ENCODE data around the gene ATP13A3. TPM values are rescaled to one million over a fixed set of nuclear protein-coding genes. Genes with fewer than 3 reads are reported as not detected.

The ATP13A3 gene
- total RNA-seq, 1 donor from 2014 or later: 36.9 TPM

- no peak for ATAC-seq
Measured at GRCh38 chr3:194475138-194475932, 11.5 kb downstream of the ATP13A3 start.

- ATAC-seq: no peak
Measured at GRCh38 chr3:194474675-194475074, 12.1 kb downstream of the ATP13A3 start.

DNA sequence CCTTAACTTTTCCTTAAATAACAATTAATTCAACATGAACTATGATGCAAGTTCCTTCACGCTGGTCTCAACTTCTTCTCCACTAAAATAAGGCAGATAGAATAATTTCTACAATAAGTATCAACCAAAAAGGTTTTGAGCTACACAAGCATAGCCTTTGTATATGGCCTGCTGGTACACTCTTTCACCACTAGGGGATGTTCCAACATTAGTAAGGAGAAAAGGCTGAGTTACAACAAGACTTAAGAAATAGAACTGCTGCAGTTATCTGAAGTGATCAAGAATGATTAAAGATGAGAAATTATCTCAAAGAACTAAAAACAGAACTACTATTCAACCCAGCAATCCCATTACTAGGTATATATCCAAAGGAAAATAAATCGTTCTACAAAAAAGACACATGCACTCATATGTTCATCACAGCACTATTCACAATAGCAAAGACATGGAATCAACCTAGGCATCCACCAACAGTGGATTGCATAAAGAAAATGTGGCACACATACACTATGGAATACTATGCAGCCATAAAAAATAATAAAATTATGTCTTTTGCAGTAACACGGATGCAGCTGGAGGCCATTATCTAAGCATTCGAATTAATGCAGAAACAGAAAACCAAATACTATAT is 14.4 kb downstream of the ATP13A3 start:
- ATAC-seq: peak; percentile 82

DNA sequence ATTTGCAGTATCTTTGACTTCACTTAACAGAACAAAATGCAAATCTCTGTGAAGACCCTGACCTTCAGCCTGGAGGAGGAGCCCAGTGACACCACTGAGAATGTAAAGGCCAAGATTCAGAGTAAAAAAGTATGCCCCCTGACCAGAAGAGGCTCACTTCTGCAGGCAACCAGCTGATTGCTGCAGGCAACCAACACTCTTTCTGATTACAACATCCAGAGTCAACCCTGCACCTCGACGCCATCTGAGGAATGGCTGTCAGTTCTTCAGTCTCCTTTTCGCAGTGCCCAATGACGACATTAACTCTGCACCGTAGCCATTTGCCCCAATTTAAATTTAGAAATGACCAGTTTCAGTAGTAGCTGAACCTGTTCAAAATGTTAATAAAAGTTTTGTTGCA is 14.9 kb downstream of the ATP13A3 start:
- no peak for ATAC-seq

- ATAC-seq: no peak
Measured at GRCh38 chr3:194470615-194471014, 16.2 kb downstream of the ATP13A3 start.

DNA sequence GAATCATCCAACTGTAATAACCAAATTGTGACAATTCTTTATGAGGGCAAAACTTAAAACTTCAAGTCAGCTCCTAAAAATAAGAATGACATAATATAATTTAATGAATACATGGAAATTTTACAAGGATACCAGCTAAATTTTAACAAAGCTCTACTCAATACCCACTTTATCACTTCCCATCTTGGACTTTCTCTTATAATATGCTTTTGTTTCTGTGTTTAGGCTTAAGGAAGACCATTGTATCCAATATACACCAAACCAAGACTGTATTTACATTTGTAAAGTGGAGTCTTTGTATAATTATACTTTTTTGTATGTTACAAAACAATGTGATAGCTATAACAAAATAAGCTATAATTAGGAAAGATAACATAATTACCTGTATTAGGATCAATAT is 16.8 kb downstream of the ATP13A3 start:
- ATAC-seq: no peak

- ATAC-seq: no peak
Measured at GRCh38 chr3:194468086-194468485, 18.7 kb downstream of the ATP13A3 start.

GRCh38 chr3:194466761-194467356 is 19.9 kb downstream of the ATP13A3 start:
- no peak for ATAC-seq

- no peak for ATAC-seq
Measured at GRCh38 chr3:194465920-194466570, 20.8 kb downstream of the ATP13A3 start.

DNA sequence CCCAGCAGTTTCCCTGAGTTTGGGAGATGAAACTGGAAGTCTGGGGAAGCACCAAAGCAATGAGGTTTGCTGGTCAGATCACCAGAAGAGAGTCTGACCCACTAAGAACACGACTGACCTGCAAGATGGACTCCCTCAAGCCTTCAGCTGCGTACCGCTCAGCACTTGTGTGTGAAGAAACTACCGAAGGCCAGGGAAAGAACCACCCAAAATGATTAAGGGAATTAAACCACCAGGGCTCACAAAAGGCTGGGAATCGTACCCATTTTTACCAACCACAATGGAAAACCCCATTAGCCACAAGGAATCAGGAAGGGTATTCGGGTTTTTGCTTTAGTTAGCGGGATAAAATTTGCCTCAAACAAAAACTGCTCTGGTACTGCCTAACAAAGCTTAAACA is 21.6 kb downstream of the ATP13A3 start:
- ATAC-seq: no peak

- ATAC-seq: no peak
Measured at GRCh38 chr3:194464692-194465091, 22.1 kb downstream of the ATP13A3 start.

DNA sequence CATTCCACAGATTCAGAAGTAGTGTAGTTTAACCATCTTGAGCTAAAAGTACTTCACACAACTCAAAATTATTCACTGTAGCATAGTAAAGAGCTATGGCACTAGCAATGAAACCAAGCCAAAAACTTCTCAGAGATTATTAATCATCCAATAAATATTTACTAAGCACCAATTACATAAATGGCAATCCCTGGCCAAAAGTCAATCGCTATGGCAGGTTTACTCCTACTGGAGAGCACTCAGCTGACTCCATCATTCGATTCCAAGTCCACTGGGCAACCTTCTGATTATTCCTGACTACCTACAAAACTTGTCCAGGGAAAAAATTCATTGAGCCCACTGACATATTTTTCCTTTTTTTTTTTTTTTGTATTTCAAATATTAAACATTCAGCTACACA is 23.9 kb downstream of the ATP13A3 start:
- ATAC-seq: no peak

GRCh38 chr3:194460566-194460965 is 26.2 kb downstream of the ATP13A3 start:
- ATAC-seq: no peak

GRCh38 chr3:194458131-194458530 is 28.7 kb downstream of the ATP13A3 start:
- ATAC-seq: no peak

GRCh38 chr3:194455481-194455880 is 31.3 kb downstream of the ATP13A3 start:
- ATAC-seq: no peak

DNA sequence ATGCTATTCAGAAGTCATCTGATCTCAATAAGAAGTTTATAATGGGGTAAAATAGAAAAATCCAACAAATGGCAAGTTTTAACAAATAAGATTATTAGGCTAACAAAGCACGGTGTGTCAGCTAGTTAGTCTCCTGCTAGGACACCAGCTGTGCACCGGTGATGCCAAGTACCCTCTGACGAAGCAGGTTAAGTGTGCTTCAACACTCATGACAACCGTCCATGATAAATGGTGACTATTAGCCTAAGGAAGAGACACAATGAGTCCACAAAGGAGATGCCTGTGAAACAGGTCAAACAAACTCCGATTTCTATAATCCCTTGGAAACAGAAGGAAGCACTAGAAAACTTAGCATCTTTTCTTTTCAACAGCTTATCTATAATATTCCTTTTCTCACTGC is 36.5 kb downstream of the ATP13A3 start:
- no peak for ATAC-seq

GRCh38 chr3:194449913-194450312 is 36.9 kb downstream of the ATP13A3 start:
- no peak for ATAC-seq

GRCh38 chr3:194447657-194448056 is 39.1 kb downstream of the ATP13A3 start:
- ATAC-seq: no peak

DNA sequence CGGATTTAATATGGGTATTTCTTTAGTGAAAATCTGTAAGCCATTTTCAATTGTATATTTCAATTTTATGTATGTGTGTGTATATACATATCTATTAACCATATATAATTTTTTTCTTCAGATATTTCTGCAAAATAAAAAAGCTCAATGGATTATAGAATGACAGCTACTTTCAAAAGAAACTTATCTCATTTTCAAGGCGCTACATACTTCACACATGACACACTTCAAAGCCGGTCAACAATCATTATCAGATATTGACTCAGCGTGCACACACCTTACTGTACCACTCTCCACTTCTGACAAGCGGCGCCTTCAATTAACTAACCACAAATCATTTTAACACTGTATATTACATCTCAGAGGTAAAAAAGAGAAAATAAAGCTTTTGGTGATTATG is 39.6 kb downstream of the ATP13A3 start:
- no peak for ATAC-seq

DNA sequence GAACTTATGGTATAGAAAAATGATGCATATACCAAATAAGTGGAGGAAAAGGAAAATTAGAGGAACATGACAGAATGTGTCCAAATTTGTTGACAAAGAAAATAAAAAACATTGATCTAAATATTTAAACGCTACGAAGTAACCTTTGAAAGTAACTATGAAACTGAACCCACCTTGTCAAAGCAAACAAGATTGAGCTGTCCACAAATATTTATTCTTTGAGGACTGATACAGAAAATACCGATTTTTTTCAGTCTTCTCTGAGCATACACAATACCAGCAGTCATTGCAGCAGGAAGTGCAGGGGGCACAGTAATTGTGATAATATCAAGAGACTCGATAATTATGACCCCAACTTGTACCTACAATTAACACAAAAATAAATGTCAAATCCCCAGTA is 40.0 kb downstream of the ATP13A3 start:
- no peak for ATAC-seq

GRCh38 chr3:194446172-194446571 is 40.6 kb downstream of the ATP13A3 start:
- ATAC-seq: no peak

DNA sequence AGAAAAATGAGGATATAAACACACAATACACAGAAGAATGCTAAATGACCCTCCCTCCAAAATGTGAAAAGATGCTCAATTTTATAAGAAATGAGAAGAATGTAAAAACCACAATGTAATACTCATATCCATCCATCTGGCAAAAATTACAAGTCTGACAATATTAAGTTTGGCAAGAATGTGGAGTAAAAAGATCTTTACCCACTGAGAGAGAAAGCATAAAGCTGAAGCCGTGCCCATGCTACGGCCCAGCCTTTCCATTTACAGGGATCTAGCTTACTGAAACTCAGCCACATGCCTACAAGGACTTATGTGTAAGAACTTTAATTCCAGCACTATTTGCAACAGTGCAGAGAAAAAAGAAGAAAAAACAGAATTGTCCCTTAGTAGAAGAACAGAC is 42.9 kb downstream of the ATP13A3 start:
- no peak for ATAC-seq

DNA sequence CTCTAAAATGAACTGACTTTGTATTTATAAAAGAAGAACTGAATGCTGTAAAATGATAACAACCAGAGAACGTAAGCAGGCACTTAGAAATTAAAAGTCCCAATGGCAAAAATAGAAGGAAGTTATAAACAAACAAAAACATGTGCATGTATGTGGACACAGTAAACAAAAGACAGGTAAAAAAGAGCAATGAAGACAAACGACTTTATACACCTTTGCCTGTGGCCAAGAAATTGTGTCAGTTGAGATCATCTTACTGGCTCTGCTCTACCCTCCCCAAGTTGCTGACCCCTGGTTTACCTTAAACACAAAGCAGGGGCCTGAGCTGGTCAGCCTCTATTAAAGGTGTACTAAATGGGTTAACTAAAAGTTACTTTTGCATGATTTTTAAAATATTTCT is 46.0 kb downstream of the ATP13A3 start:
- no peak for ATAC-seq

Measured in esophagus mucosa (tissue), 1 donor.